ENCODE results near the gene MIEF1. TPM values are rescaled to one million over a fixed set of nuclear protein-coding genes. Genes with fewer than 3 reads are reported as not detected.
A peak's percentile ranks its signal among the peaks of the same experiment; 100 is the strongest.

MIEF1 gene
- total and polyA plus RNA-seq, 2 of the 8 experiments (the other 6 are each of a cell fraction or from before 2014, with no cell fraction given), result 16.8 to 32.7 TPM

- H2BK5ac ChIP-seq (ENCODE audit: low read depth, low read length), result no peak overlapping the region
- CTCF ChIA-PET (ENCODE audit: partially characterized antibody), result interaction anchor here (0.6 to 1.4 kb wide), 4 partner anchors 23 to 78 kb away, joined by 3 read pairs; no protein-coding TSS in a partner anchor
- DNase-seq (ENCODE audit: low read depth in 1 of 2, low spot score in 2 of 2) (no peak), FAIRE-seq (no peak)
- no peak overlapping the region for H3K23ac ChIP-seq (ENCODE audit: insufficient read length)
- no peak overlapping the region for H3K4ac ChIP-seq (replicated peaks; ENCODE audit: insufficient read length, low read depth, low read length)
- peaks cover 19% of the 10 kb centered on the region; the same call in 1 of the 2 replicates for H3K23me2 ChIP-seq (ENCODE audit: low read depth, low read length)
- peaks cover 0 to 4% of the 10 kb centered on the region in 2 experiments; a peak in 2 of 4 replicates for H3K79me2 ChIP-seq (ENCODE audit: control insufficient read depth in 1 of 2, insufficient read depth in 2 of 2, low read length in 2 of 2)
- POLR2A ChIA-PET (ENCODE audit: partially characterized antibody), result interaction anchor here (1.5 kb wide), 1 partner anchor 32 kb away, joined by 3 read pairs; no protein-coding TSS in a partner anchor
- no peak overlapping the region for H3K14ac ChIP-seq (ENCODE audit: insufficient read length)
- no peak overlapping the region; the same call in 1 of the 2 replicates for H3K18ac ChIP-seq (ENCODE audit: extremely low read depth, low read length)
- WGBS, 2 experiments (ENCODE audit: extremely low coverage in 1 of 2, insufficient coverage in 1 of 2, insufficient read length in 1 of 2, insufficient replicate concordance in 2 of 2, low coverage in 1 of 2, low lambda C conversion rate in 2 of 2, missing lambda C conversion rate in 1 of 2), result 81% methylated on average over 14 of the region's 14 CpGs; no CpG with 5 or more reads in 1 of the 2 experiments
- no peak overlapping the region for H3K9ac ChIP-seq (replicated peaks in 1 of 4; ENCODE audit: extremely low read depth in 1 of 4, low read depth in 3 of 4, low read length in 3 of 4)
- H3K56ac ChIP-seq (replicated peaks; ENCODE audit: insufficient read length, low read depth, low read length), result no peak overlapping the region
- peaks cover 0 to 20% of the 10 kb centered on the region in 2 experiments for H4K20me1 ChIP-seq (replicated peaks in 1 of 2; ENCODE audit: control insufficient read depth in 1 of 2, insufficient read depth in 2 of 2, low read length in 2 of 2)
- no peak overlapping the region for H3K27ac ChIP-seq (ENCODE audit: low read depth, low read length)
- no peak overlapping the region for H4K5ac ChIP-seq (ENCODE audit: insufficient read length, low read depth, low read length)
- no peak overlapping the region for H2BK12ac ChIP-seq (ENCODE audit: low read depth, low read length)
- no peak overlapping the region for H3K4me2 ChIP-seq (ENCODE audit: insufficient read depth in 1 of 2, low read depth in 2 of 2, low read length in 2 of 2)
- H3K36me3 ChIP-seq (ENCODE audit: control insufficient read depth in 2 of 4, insufficient read depth in 4 of 4, low read length in 3 of 4), result no peaks in the 10 kb centered on the region; a peak in 1 of 8 replicates
- no peak overlapping the region for H2BK120ac ChIP-seq (replicated peaks; ENCODE audit: low read depth, low read length)
- H2BK20ac ChIP-seq (ENCODE audit: low read length), result no peak overlapping the region
- H2AFZ ChIP-seq (ENCODE audit: low read length), result 0 out of 2 replicates have a peak overlapping the region, but pooled peaks have one; percentile 6
- H4K8ac ChIP-seq (ENCODE audit: extremely low read depth, insufficient read depth, low read length), result peak overlapping the region; percentile 15; the same call in 1 of the 2 replicates
- no peak overlapping the region for H3K4me3 ChIP-seq (ENCODE audit: extremely low read depth in 1 of 4, insufficient read depth in 2 of 4, low read depth in 3 of 4, low read length in 4 of 4)
- peaks cover 9% of the 10 kb centered on the region; the same call in 1 of the 2 replicates for H3K79me1 ChIP-seq (ENCODE audit: low read depth, low read length)
- no peak for TF ChIP-seq SAP30 (IDR thresholded peaks at IDR 0.05; ENCODE audit: insufficient read depth, insufficient replicate concordance, low read length)
- TF ChIP-seq RAD21 (IDR thresholded peaks at IDR 0.05 in 1 of 2, conservative IDR thresholded peaks at IDR 0.05 in 1 of 2; ENCODE audit: low read depth in 2 of 2, low read length in 2 of 2), result peak in 1 of 2 experiments; percentile 10; a peak in 1 of 4 replicates
- H3K9me3 ChIP-seq (ENCODE audit: insufficient read depth in 2 of 2, low read depth in 1 of 2, low read length in 1 of 2), result peaks cover 0 to 7% of the 10 kb centered on the region in 2 experiments; a peak in 1 of 4 replicates
- no peak overlapping the region for H4K91ac ChIP-seq (replicated peaks; ENCODE audit: insufficient read length, low read length)
- H3K4me1 ChIP-seq (replicated peaks in 1 of 4; ENCODE audit: control insufficient read depth in 3 of 4, insufficient read depth in 4 of 4, low read length in 3 of 4), result 0 out of 7 replicates have a peak, but pooled peaks cover 0 to 4% (median 0%) of the 10 kb centered on the region in 4 experiments
- no peak overlapping the region for H2BK15ac ChIP-seq (ENCODE audit: low read length)
- peaks cover 0 to 6% (median 0%) of the 10 kb centered on the region in 4 experiments; a peak in 2 of 7 replicates for H3K27me3 ChIP-seq (replicated peaks in 1 of 4; ENCODE audit: control insufficient read depth in 3 of 4, extremely low read depth in 1 of 4, insufficient read depth in 3 of 4, low read length in 3 of 4)
- H2AK5ac ChIP-seq (ENCODE audit: low read depth, low read length), result no peak overlapping the region
Measured at GRCh38 chr22:39567135-39567946, 65.3 kb downstream of the MIEF1 start.
